ENCODE results near the gene TM2D3.

GRCh38 chr15:101672298-101672697, 20.1 kb upstream of the TM2D3 start:
- TF ChIP-seq CTCF (IDR thresholded peaks at IDR 0.05) (no peak), CREB1 (CRISPR knock-in tag; IDR thresholded peaks at IDR 0.05) (no peak), MXD4 (CRISPR knock-in tag; IDR thresholded peaks at IDR 0.05; ENCODE audit: borderline replicate concordance) (no peak), GTF2I (CRISPR knock-in tag; conservative IDR thresholded peaks at IDR 0.05) (no peak), ZNF281 (CRISPR knock-in tag; IDR thresholded peaks at IDR 0.05) (no peak)
- TF ChIP-seq, protein P1, sequence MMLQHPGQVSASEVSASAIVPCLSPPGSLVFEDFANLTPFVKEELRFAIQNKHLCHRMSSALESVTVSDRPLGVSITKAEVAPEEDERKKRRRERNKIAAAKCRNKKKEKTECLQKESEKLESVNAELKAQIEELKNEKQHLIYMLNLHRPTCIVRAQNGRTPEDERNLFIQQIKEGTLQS (CRISPR knock-in tag; conservative IDR thresholded peaks at IDR 0.05): no peak
- TF ChIP-seq, protein P2, sequence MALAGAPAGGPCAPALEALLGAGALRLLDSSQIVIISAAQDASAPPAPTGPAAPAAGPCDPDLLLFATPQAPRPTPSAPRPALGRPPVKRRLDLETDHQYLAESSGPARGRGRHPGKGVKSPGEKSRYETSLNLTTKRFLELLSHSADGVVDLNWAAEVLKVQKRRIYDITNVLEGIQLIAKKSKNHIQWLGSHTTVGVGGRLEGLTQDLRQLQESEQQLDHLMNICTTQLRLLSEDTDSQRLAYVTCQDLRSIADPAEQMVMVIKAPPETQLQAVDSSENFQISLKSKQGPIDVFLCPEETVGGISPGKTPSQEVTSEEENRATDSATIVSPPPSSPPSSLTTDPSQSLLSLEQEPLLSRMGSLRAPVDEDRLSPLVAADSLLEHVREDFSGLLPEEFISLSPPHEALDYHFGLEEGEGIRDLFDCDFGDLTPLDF (CRISPR knock-in tag; IDR thresholded peaks at IDR 0.05): no peak

Measured in WTC11 (cell line).